Purkinje cell (primary cell): ENCODE measurements around the gene TMED3. TPM values are rescaled to one million over a fixed set of nuclear protein-coding genes. Genes with fewer than 3 reads are reported as not detected.

Experiments used
- polyA plus RNA-seq: library from polyadenylated mRNA; unstranded; fragments of >200 nt; fragmentation: Nextera tagmentation; gene quantifications from 2 replicates; pipeline ENCODE4 v1.2.1, GENCODE V29; 2014

The TMED3 gene
- polyA plus RNA-seq: 34.3 and 49.9 TPM in 2 replicates

GRCh38 chr15:79310985-79311900, at the start of gene TMED3:
TMED3 (plus strand) TSS chr15:79311112; CDS start chr15:79311250, 138 bp downstream.

GRCh38 chr15:79282371-79283251, 28.3 kb upstream of the TMED3 start, which contains the start of gene ANKRD34C:
ANKRD34C (plus strand) TSS chr15:79282722; CDS start chr15:79293285, 10,563 bp downstream.

Other genes with a start within 250 kb of the TMED3 start
- 42.9 and 50.3 TPM in 2 replicates for gene RASGRF1, start 220.3 kb upstream of the TMED3 start, polyA plus RNA-seq
- 4.0 and 5.0 TPM in 2 replicates for gene ANKRD34C, start 28.4 kb upstream of the TMED3 start, polyA plus RNA-seq
- 0.04 and 1.4 TPM in 2 replicates for gene MINAR1, start 121.2 kb downstream of the TMED3 start, polyA plus RNA-seq